ENCODE data around the gene NEIL1.
"Not testable (repeated sequence)": the region's sequence is repeated elsewhere in the genome, so short reads cannot be mapped to it uniquely, and the experiment has no call there.

The NEIL1 gene

DNA sequence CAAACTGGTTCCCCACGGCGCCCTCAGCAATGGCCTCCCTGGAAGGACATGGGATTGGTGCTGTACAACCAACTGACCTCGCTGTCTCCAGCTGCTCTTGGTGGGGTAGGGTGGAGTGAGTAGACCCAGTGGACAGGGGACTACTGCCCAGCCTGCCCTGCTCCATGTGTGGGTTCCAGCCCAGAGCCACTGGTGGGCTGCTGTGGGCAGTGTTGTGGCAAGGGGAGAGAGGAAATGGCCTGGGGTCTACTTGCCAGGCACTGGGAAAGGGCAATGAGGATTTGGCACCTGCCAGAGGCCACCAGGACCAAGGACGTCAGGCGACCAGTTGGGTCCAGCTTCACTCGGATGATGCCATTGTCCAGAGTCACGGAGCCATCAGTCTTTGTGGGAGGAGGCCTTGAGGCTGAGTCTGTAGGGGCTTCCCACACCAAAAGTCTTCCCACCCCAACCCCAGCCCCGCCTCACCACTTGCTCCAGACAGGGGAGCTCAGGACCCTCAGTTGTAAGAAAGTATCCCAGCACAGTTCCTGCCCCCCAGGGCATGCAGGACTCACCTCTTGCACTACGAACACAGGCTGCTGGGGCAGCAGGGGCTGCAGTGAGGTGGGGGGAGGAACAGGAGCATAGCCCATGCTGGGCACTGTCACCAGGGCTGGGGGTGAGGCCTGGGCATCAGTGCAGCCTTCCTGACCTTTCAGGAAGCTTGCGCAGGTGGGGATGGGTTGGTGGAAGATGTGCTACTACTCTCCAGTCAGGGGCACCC is 12.1 kb downstream of the NEIL1 start:
- DNase-seq = no peak

- DNase-seq = no peak
Measured at GRCh38 chr15:75359537-75360250, 12.9 kb downstream of the NEIL1 start.

- no peak for DNase-seq
Measured at GRCh38 chr15:75360391-75360790, 13.6 kb downstream of the NEIL1 start.

- no peak for DNase-seq
Measured at GRCh38 chr15:75360856-75361255, 14.0 kb downstream of the NEIL1 start.

- no peak for DNase-seq
Measured at GRCh38 chr15:75361361-75361988, 14.6 kb downstream of the NEIL1 start.

DNA sequence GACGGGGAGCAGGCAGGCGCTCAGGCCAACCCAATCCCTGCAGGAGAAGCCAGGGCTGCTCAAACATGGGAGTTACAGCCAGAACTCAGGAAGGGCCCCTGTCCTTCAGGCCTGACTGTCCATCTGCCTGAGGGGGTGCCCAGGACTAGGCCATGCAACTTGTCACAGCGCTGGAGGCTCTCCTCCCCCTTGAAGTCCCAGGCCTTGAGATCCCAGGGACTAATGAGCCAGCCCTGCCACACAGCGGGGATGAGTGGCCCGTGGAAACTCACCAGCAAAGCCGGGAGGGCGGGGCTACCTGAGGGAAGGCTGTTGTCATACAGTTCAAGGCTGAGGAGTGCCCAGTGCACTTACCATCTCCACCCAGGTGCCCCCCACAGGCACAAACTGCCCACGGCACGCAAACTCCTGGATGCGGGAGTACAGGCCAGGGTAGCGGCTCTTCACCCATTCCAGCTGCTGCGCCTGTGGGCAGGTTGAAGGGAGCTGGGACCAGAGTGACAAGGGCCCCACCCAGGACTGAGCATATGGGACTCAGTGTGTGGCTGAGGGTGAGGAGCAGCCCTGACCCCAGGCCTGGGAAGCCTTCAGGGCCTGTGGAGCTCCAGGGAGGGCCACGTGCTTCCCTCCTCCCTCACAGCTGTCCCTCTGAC is 15.3 kb downstream of the NEIL1 start:
- no peak for DNase-seq

DNA sequence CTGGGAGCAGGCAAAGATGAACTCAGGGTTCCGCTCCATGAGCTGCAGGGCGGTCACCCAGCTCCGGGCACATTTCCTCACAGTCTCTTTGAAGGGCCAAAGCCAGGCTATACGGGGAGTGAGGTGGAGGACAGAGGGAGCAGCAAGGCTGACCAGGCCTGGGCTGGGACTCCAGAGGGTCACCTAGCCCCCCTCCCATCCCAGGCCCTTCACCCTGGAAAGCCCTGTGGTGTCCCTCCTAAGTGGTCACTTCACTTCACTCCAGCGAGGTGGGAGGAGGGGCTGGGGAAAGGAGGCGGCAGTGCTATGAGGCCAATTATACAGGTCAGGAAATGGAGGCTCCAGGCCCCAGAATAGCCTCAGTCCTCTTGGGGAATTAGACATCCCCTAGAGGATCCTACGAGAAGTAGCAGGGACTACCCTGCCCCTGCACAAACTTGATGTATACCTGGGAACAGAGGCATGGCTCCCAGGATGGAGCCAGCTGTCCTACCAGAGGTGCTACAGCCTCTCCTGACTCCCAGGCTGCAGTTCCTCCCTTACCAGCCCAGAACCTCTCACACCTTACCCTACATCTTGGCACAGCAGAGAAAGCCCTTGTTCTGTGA is 15.9 kb downstream of the NEIL1 start:
- DNase-seq = no peak

- DNase-seq = no peak
Measured at GRCh38 chr15:75363786-75364185, 16.9 kb downstream of the NEIL1 start.

- no peak for DNase-seq
Measured at GRCh38 chr15:75364881-75365280, 18.0 kb downstream of the NEIL1 start.

- no peak for DNase-seq
Measured at GRCh38 chr15:75366163-75366562, 19.3 kb downstream of the NEIL1 start.

GRCh38 chr15:75367006-75367405 is 20.2 kb downstream of the NEIL1 start:
- DNase-seq = no peak

GRCh38 chr15:75367406-75367912 is 20.6 kb downstream of the NEIL1 start:
- DNase-seq = no peak

DNA sequence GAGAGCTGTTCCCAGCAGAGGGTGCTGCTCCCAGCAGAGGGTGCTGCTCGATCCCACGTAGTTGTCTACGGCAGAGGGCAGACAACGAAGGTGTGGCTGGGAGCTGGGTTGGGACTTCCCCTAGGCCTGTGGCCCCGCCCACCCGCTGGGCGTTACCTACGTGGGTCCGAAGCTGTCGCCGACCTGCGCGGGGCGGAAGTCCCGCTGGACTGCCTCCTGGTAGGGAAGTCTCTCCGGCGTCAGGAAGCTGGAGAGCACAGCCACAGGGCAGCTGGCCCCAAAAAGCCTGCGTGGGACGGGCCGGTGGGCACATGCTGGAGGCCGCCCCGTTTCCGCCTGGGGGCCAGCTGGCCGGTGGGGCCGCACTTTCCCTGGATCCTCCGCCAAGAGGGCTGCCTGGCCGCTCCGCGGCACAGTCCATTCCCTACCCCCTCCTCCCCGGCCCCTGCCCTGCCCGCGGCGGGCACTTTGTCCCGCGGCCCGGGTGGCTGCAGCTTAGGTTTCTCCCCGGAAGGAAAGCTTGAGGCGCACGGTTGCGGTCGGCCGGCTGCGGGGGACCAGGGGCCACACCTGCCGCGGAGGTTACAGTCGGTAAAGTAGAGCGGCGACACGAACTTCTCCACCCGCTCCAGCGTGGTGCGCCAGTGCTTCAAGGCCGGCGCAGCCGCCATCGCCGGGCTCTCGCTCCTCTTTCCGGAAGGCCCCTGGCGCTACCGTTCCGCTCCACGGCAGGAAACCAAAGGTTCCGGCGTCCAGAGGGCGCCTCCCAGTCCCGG is 21.3 kb downstream of the NEIL1 start, which contains the start of gene MAN2C1:
Gene MAN2C1 (minus strand): TSS at position 695 of the 776 bp plus-strand sequence. CDS start 24 bp downstream, at position 671.
- peak; percentile 89 for DNase-seq

GRCh38 chr15:75368689-75369239 is 21.9 kb downstream of the NEIL1 start:
- no peak for DNase-seq

GRCh38 chr15:75369897-75370581 is 23.2 kb downstream of the NEIL1 start:
- DNase-seq = no peak

DNA sequence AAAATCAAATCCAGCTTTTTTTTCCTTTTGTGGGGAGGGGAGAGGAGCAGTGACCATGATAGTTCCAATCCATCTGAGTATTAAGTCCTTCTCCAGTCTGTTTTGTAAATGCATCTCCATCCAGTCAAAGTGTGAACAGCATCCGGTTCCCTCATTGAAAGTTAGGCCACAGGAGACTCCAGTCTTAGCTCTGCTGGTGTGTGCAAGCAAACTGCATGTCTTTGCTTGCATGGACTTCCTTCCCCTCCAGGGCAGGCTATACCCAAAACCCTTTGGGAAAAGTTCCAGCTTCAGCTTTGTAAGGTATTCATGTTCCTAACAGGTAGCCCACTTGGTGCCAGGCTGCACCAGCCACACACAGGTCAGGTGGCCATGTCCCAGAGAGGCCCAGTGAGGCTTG is 24.6 kb downstream of the NEIL1 start:
- DNase-seq = no peak

DNA sequence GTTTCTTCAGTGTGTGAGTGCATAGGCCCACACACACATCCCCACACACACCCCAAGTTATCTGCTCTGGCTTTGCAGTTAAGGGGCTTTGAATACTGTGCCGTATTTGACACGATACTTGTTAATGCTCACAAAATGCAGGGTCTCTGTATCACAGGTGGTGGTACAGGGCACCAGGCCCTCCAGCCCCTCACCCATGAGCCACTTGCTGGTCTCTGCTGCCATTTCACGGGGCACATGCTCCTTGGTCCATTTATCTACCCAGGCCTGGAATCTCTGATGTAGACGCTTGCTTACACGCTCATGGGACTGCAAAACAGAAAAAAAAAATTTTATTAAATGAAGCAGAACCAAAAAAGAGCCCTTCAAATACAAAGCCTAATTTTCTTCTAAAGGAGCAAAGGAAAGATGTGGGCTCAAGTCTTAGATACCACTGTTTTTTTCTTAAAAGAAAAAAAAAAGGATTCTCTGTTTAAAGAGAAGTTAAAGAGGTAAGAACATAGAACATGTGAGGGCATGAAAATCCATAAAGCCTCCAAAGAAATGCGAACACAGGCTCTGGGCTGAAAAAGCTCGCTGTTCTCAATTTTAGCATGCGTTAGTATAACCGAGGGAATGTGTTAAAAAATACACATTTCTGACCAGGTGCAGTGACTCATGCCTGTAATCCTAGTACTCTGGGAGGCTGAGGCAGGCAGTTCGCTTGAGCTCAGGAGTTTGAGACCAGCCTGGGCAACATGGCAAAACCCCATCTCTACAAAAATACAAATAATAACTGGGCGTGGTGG is 25.3 kb downstream of the NEIL1 start:
- no peak for DNase-seq

DNA sequence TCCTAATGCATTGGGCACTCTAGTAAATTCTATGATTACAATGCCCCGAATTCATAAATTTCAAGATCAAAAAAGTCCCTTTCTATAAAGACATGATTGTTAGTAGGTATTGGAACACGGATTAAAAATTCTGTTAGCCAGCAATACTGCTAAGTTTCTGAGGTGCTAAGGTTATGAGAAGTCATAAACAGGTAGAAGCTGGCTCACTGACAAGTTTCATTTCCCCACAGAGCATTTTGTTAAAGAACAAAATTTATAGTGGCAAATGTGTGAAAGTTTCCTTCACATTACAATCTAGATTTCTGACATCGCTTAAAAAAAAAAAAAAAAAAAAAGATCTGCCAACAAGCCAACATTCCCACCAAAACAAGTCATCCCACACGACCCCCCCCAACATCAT is 33.9 kb downstream of the NEIL1 start:
- DNase-seq = no peak

DNA sequence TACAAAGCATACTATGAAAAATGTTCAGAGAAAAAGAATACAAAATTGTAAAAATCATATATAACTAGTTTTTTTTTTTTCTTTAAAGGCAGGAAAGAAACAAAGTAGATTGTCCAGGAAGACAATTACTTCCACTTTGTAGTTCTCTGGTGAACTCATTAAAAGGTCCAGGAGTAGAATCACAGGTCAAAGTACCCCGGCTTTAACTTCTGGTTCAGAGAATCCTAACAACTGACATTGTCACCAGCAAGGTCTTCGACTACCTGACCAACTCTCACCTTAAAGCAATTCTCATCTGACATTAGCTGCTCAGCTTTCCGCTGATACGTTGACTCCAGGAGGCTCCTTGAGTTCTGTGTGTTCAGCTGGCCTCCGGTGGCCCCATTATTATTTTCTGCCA is 37.1 kb downstream of the NEIL1 start:
- not testable (repeated sequence) for DNase-seq

DNA sequence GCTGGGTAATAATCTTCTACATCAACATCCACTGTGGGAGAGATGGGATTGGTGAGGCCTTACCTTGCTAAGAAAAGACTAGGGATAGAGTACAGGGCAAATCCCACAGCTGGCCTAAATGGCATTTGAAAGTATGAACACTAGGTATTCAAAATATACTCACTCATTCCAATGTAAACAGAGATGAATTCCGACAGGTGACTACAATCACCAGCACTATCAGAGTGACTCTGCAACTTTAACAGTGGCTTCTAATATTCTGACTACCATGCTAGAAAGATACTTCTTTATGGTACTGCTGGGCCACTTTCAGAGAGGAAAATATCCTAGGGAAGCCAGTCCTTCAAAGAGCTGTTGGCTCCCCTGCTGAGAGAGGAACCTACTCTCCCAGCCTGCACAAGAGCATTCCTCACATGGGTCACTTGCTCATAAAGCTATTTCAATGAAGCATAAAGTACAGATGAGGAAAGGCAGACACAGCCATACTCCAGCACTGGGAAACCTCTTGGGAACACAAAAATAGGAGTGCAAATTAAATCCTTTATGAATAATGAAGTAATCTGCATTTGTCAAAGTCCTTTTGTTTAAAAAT is 43.0 kb downstream of the NEIL1 start:
- no peak for DNase-seq
